Effector memory CD4-positive, alpha-beta T cell (primary cell): ENCODE data around the gene CFAP61.
"Not testable (repeated sequence)": the region's sequence is repeated elsewhere in the genome, so short reads cannot be mapped to it uniquely, and the experiment has no call there.

Source experiments
- DNase-seq, 3 donors: peaks; one replicate each; pipeline ENCODE4 v3.0.0-alpha.2; 2020
- H3K27ac ChIP-seq: 2 replicates; pipeline ENCODE4 v1.7.0; 2013; ENCODE audit warnings: mild to moderate bottlenecking, low read length, moderate library complexity; ENCODE audit not compliant: insufficient read depth, poor library complexity, severe bottlenecking
- H3K27me3 ChIP-seq: replicated peaks from 2 replicates; pipeline ENCODE4 v1.7.0; 2013; ENCODE audit warnings: mild to moderate bottlenecking, low read length; ENCODE audit not compliant: insufficient read depth, control insufficient read depth, poor library complexity, severe bottlenecking
- H3K36me3 ChIP-seq: 2 replicates; pipeline ENCODE4 v1.7.0; 2013; ENCODE audit warnings: mild to moderate bottlenecking, low read length, moderate library complexity; ENCODE audit not compliant: control insufficient read depth, insufficient read depth
- H3K4me1 ChIP-seq: 2 replicates; pipeline ENCODE4 v1.7.0; 2013; ENCODE audit warnings: low read length, mild to moderate bottlenecking; ENCODE audit not compliant: control insufficient read depth, insufficient read depth, poor library complexity, severe bottlenecking
- H3K4me3 ChIP-seq: 2 replicates; pipeline ENCODE4 v1.7.0; 2013; ENCODE audit warnings: low read length, low read depth, mild to moderate bottlenecking; ENCODE audit not compliant: insufficient read depth, poor library complexity, severe bottlenecking
- H3K9me3 ChIP-seq: 2 replicates; pipeline ENCODE4 v1.7.0; 2013; ENCODE audit warnings: mild to moderate bottlenecking, low read length, moderate library complexity; ENCODE audit not compliant: control insufficient read depth

Gene CFAP61

GRCh38 chr20:20235681-20236080 lies 183.3 kb downstream of the CFAP61 start:
- Histone ChIP-seq H3K9me3 (no peaks in the 10 kb centered on the region), H3K27me3 (peaks cover 5% of the 10 kb centered on the region), H3K4me1 (no peaks in the 10 kb centered on the region), H3K36me3 (no peaks in the 10 kb centered on the region), H3K4me3 (no peak overlapping the region), H3K27ac (no peak overlapping the region)
- DNase-seq: no peak

- no peaks in the 10 kb centered on the region for H3K36me3 ChIP-seq
- H3K4me1 ChIP-seq: no peaks in the 10 kb centered on the region
- no peak overlapping the region for H3K4me3 ChIP-seq
- DNase-seq: no peak
- H3K9me3 ChIP-seq: no peaks in the 10 kb centered on the region
- H3K27me3 ChIP-seq: peaks cover 4% of the 10 kb centered on the region
- no peak overlapping the region for H3K27ac ChIP-seq
Measured at GRCh38 chr20:20237093-20237959, 185.0 kb downstream of the CFAP61 start.

GRCh38 chr20:20241976-20242375 lies 189.6 kb downstream of the CFAP61 start:
- no peak for DNase-seq
- H3K9me3 ChIP-seq: no peaks in the 10 kb centered on the region

DNA sequence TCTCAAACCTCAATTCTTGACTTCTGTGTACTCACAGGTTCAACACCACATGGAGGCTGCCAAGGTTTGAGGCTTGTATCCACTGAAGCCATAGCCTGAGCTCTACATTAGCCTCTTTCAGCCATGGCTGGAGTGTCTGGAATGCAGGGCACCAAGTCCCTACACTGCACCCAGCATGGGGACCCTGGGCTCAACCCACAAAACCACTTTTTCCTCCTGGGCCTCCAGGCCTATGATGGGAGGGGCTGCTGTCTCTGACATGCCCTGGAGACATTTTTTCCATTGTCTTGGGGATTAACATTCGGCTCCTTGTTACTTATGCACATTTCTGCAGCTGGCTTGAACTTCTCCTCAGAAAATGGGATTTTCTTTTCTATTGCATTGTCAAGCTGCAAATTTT lies 192.1 kb downstream of the CFAP61 start:
- H3K9me3 ChIP-seq, H3K4me3 ChIP-seq, H3K27ac ChIP-seq, H3K27me3 ChIP-seq, DNase-seq, H3K36me3 ChIP-seq, H3K4me1 ChIP-seq: not testable (repeated sequence)

More at GRCh38 chr20:20241976-20242375, 189.6 kb downstream of the CFAP61 start:
- Histone ChIP-seq H3K27ac (no peak overlapping the region), H3K36me3 (no peaks in the 10 kb centered on the region), H3K4me1 (no peaks in the 10 kb centered on the region), H3K27me3 (no peaks in the 10 kb centered on the region), H3K4me3 (no peak overlapping the region)

DNA sequence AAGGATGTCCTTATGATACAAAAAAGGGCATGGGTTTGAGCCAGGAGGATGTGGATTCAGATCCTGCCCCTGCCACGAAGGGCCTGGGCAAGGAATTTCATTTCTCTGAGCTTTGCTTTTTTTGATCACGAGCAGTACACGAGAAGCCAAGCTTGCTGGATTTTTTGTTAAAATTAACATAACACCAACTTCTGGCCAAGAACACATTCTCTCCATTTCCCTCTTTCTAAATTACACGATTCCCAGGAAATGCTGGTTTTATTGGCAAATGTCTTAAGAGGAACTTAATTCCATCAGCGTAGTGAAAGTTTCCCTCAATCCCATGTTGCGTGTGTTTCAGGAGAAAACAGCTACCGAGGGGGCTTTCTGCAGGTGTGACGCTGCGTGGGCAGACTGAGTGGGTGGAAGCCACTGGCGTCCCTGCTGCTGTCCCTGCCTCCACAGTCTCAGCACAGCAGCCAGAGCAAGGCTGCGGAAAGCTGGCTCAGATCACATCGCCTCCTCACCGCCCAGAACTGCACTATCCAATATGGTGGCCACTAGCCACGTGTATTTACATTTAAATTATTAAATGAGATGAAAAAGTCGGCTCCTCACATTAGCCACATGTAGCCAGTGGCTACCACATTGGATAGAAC lies 194.8 kb downstream of the CFAP61 start:
- no peak for DNase-seq
- H3K4me3 ChIP-seq: no peak overlapping the region
- no peaks in the 10 kb centered on the region for H3K9me3 ChIP-seq
- no peaks in the 10 kb centered on the region for H3K36me3 ChIP-seq
- no peaks in the 10 kb centered on the region for H3K4me1 ChIP-seq
- no peak overlapping the region for H3K27ac ChIP-seq
- no peaks in the 10 kb centered on the region for H3K27me3 ChIP-seq

- H3K4me1 ChIP-seq: no peaks in the 10 kb centered on the region
- no peak overlapping the region for H3K4me3 ChIP-seq
- H3K36me3 ChIP-seq: no peaks in the 10 kb centered on the region
- no peak overlapping the region for H3K27ac ChIP-seq
- DNase-seq: no peak
- no peaks in the 10 kb centered on the region for H3K9me3 ChIP-seq
- H3K27me3 ChIP-seq: no peaks in the 10 kb centered on the region
Measured at GRCh38 chr20:20248620-20249200, 196.4 kb downstream of the CFAP61 start.

GRCh38 chr20:20251317-20251716 lies 199.0 kb downstream of the CFAP61 start:
- Histone ChIP-seq H3K9me3 (no peaks in the 10 kb centered on the region), H3K27ac (no peak overlapping the region), H3K36me3 (no peaks in the 10 kb centered on the region), H3K4me1 (no peaks in the 10 kb centered on the region), H3K4me3 (no peak overlapping the region), H3K27me3 (no peaks in the 10 kb centered on the region)
- DNase-seq: no peak

- H3K27me3 ChIP-seq: no peaks in the 10 kb centered on the region
- no peaks in the 10 kb centered on the region for H3K36me3 ChIP-seq
- H3K9me3 ChIP-seq: no peaks in the 10 kb centered on the region
- H3K27ac ChIP-seq: no peak overlapping the region
- no peaks in the 10 kb centered on the region for H3K4me1 ChIP-seq
- DNase-seq: no peak
- H3K4me3 ChIP-seq: no peak overlapping the region
Measured at GRCh38 chr20:20251836-20252235, 199.5 kb downstream of the CFAP61 start.

- H3K4me3 ChIP-seq: no peak overlapping the region
- no peaks in the 10 kb centered on the region for H3K4me1 ChIP-seq
- no peak overlapping the region for H3K27ac ChIP-seq
- H3K27me3 ChIP-seq: no peaks in the 10 kb centered on the region
- H3K9me3 ChIP-seq: no peaks in the 10 kb centered on the region
- no peaks in the 10 kb centered on the region for H3K36me3 ChIP-seq
- no peak for DNase-seq
Measured at GRCh38 chr20:20253039-20253743, 200.9 kb downstream of the CFAP61 start.
